PC-3 (cell line): ENCODE measurements around the gene SSC5D. TPM values are rescaled to one million over a fixed set of nuclear protein-coding genes. Genes with fewer than 3 reads are reported as not detected.

ENCODE experiments used
- ATAC-seq: fragments of 200-7000 bp; cut with Tn5 transposase; 2 replicates; pipeline ENCODE4 v1.9.1; 2020; ENCODE audit warnings: mild to moderate bottlenecking, moderate library complexity
- BruUV-seq: library from RNA; stranded (reverse); fragments of 400-500 nt; replicated peaks from 2 replicates; lab custom pipeline; 2021; lab: Mats Ljungman, UMichigan
- CTCF ChIA-PET: fragments of 300-600 bp; sonication (Branson Sonifier 250); formaldehyde crosslinking; loops from one replicate; lab custom pipeline; 2022; ENCODE audit warnings: antibody characterized with exemption; lab: Charles Lee
- POLR2A ChIA-PET: fragments of 300-600 bp; sonication (Branson Sonifier 250); formaldehyde crosslinking; loops from one replicate; lab custom pipeline; 2022; ENCODE audit warnings: antibody characterized with exemption; ENCODE audit not compliant: unreplicated experiment; lab: Charles Lee
- DNase-seq: peaks from one replicate; pipeline ENCODE4 v3.0.0-alpha.2; 2015
- H2AFZ ChIP-seq: fragments of 300-600 bp; sonication (generic); 2 replicates; pipeline ENCODE4 v1.6.0; 2016; ENCODE audit warnings: antibody characterized with exemption, low read length
- H3F3A ChIP-seq: fragments of 300-600 bp; sonication (generic); one replicate; pipeline ENCODE4 v1.6.0; 2017; ENCODE audit warnings: antibody characterized with exemption, low read length, control low read depth, mild to moderate bottlenecking; ENCODE audit not compliant: unreplicated experiment
- H3K27ac ChIP-seq: fragments of 300-600 bp; sonication (generic); 2 replicates; pipeline ENCODE4 v1.5.1; 2016; ENCODE audit warnings: mild to moderate bottlenecking, low read length
- H3K27me3 ChIP-seq: fragments of 300-600 bp; sonication (generic); 2 replicates; pipeline ENCODE4 v1.6.1; 2016; ENCODE audit warnings: low read length, mixed read lengths
- H3K36me3 ChIP-seq: fragments of 300-600 bp; sonication (generic); 2 replicates; pipeline ENCODE4 v1.6.1; 2016; ENCODE audit warnings: low read depth, mixed run types, low read length, mixed read lengths
- H3K4me1 ChIP-seq: fragments of 300-600 bp; sonication (generic); 2 replicates; pipeline ENCODE4 v1.5.1; 2016; ENCODE audit warnings: low read length; ENCODE audit not compliant: insufficient read depth
- H3K4me2 ChIP-seq: fragments of 300-600 bp; sonication (generic); 2 replicates; pipeline ENCODE4 v1.6.0; 2016; ENCODE audit warnings: low read length
- H3K4me3 ChIP-seq: fragments of 300-600 bp; sonication (generic); 2 replicates; pipeline ENCODE4 v1.5.1; 2016; ENCODE audit warnings: mild to moderate bottlenecking, low read length, mixed read lengths
- H3K79me2 ChIP-seq: fragments of 300-600 bp; sonication (generic); 2 replicates; pipeline ENCODE4 v1.6.1; 2017; ENCODE audit warnings: low read length, mixed read lengths
- H3K9ac ChIP-seq: fragments of 300-600 bp; sonication (generic); 2 replicates; pipeline ENCODE4 v1.6.0; 2016; ENCODE audit warnings: mild to moderate bottlenecking, low read length
- H3K9me2 ChIP-seq: fragments of 300-600 bp; sonication (generic); replicated peaks from 2 replicates; pipeline ENCODE4 v1.6.1; 2016; ENCODE audit warnings: mixed run types, low read length, mixed read lengths
- H3K9me3 ChIP-seq: fragments of 300-600 bp; sonication (generic); 2 replicates; pipeline ENCODE4 v1.6.1; 2016; ENCODE audit warnings: low read length, mixed read lengths
- H4K20me1 ChIP-seq: fragments of 300-600 bp; sonication (generic); 2 replicates; pipeline ENCODE4 v1.6.1; 2016; ENCODE audit warnings: low read length, mixed read lengths
- CTCF ChIP-seq: fragments of 300-600 bp; sonication (generic); conservative IDR thresholded peaks from 2 replicates; pipeline ENCODE4 v1.5.1; 2017; ENCODE audit warnings: antibody characterized with exemption, low read depth, mild to moderate bottlenecking, low read length
- EZH2 ChIP-seq: fragments of 300-600 bp; sonication (generic); IDR thresholded peaks from one replicate; pipeline ENCODE4 v1.6.1; 2017; ENCODE audit warnings: antibody characterized with exemption, mild to moderate bottlenecking, low read length; ENCODE audit not compliant: unreplicated experiment
- EZH2phosphoT487 ChIP-seq: fragments of 300-600 bp; sonication (generic); IDR thresholded peaks from 2 replicates; pipeline ENCODE4 v1.6.1; 2018; ENCODE audit warnings: mild to moderate bottlenecking, antibody characterized with exemption, low read length, borderline replicate concordance
- intact Hi-C: fragments of 100-400 bp; cut with micrococcal nuclease; formaldehyde crosslinking; loops from 2 replicates; pipeline ENCODE4 v1.9.0; 2023
- total RNA-seq: library from RNA; depleted of rRNA; stranded (reverse); fragments of >200 nt; gene quantifications from 2 replicates; pipeline ENCODE4 v1.2.3, GENCODE V29; 2014

SSC5D gene
- total RNA-seq, 1 experiment from 2014 or later, result not detected

- no peak overlapping the region for H3K4me3 ChIP-seq
- peak overlapping the region; percentile 33 for H3K4me2 ChIP-seq
- H4K20me1 ChIP-seq, result no peaks in the 10 kb centered on the region
- no peaks in the 10 kb centered on the region for H3K9me3 ChIP-seq
- H3F3A ChIP-seq, result no peaks in the 10 kb centered on the region
- no peaks in the 10 kb centered on the region for H3K27me3 ChIP-seq
- intact Hi-C loops, result loop anchor here (1.0 kb wide), 1 partner anchor 21 kb away; no protein-coding TSS in a partner anchor
- peaks cover 12% of the 10 kb centered on the region; the same call in 1 of the 2 replicates for H3K4me1 ChIP-seq
- POLR2A ChIA-PET, result interaction anchor here (0.6 to 0.7 kb wide), 2 partner anchors 72 to 98 kb away, joined by 3 to 5 read pairs; partner anchors contain the start of gene ZNF784
- TF ChIP-seq EZH2phosphoT487, result peak; percentile 99
- no peak for TF ChIP-seq EZH2
- DNase-seq (peak; percentile 87), ATAC-seq (peak; percentile 87)
- BruUV-seq, result no TSS peak
- no peak overlapping the region for H3K9ac ChIP-seq
- CTCF ChIA-PET, result interaction anchor here (0.5 to 0.8 kb wide), 4 partner anchors 12 to 59 kb away, joined by 3 to 12 read pairs (median 5); no protein-coding TSS in a partner anchor
- H3K79me2 ChIP-seq, result no peaks in the 10 kb centered on the region
- peak overlapping the region; percentile 0; the same call in 1 of the 2 replicates for H2AFZ ChIP-seq
- no peaks in the 10 kb centered on the region for H3K9me2 ChIP-seq
- H3K36me3 ChIP-seq, result no peaks in the 10 kb centered on the region
- no peak overlapping the region for H3K27ac ChIP-seq
These were observed 38.3 kb downstream of the SSC5D start for GRCh38 chr19:55526216-55527196.

- no peak overlapping the region for H3K27ac ChIP-seq
- no peaks in the 10 kb centered on the region for H3K9me2 ChIP-seq
- H3K9me3 ChIP-seq, result no peaks in the 10 kb centered on the region
- no peak overlapping the region for H3K4me2 ChIP-seq
- no peaks in the 10 kb centered on the region for H3K79me2 ChIP-seq
- no peaks in the 10 kb centered on the region for H3K36me3 ChIP-seq
- ATAC-seq (no peak), DNase-seq (no peak)
- H3K4me1 ChIP-seq, result peaks cover 12% of the 10 kb centered on the region; the same call in 1 of the 2 replicates
- TF ChIP-seq EZH2phosphoT487, result no peak
- no peak for TF ChIP-seq EZH2
- no peak for TF ChIP-seq CTCF
- H3K9ac ChIP-seq, result no peak overlapping the region
- intact Hi-C loops, result no loop called here
- CTCF ChIA-PET, result interaction anchor here (1.0 kb wide), 1 partner anchor 79 kb away, joined by 4 read pairs; the partner anchor contains the start of gene ZNF865
- POLR2A ChIA-PET, result interaction anchor here (0.7 kb wide), 1 partner anchor 97 kb away, joined by 3 read pairs; the partner anchor contains the start of gene ZNF784
- H2AFZ ChIP-seq, result no peak overlapping the region
- BruUV-seq, result no TSS peak
- H3F3A ChIP-seq, result no peaks in the 10 kb centered on the region
- H4K20me1 ChIP-seq, result no peaks in the 10 kb centered on the region
- no peak overlapping the region for H3K4me3 ChIP-seq
- no peaks in the 10 kb centered on the region for H3K27me3 ChIP-seq
These were observed 39.2 kb downstream of the SSC5D start for GRCh38 chr19:55527197-55528029.
